ENCODE results near the gene CYP4V2.

GRCh38 chr4:186146458-186146857 is 44.9 kb upstream of the CYP4V2 start:
- TF ChIP-seq TAF1 (IDR thresholded peaks at IDR 0.05; ENCODE audit: low read depth), result no peak
- TF ChIP-seq RAD21 (conservative IDR thresholded peaks at IDR 0.05), result no peak
- TF ChIP-seq REST (IDR thresholded peaks at IDR 0.05; ENCODE audit: borderline replicate concordance), result no peak
- no peak for TF ChIP-seq CTCF (IDR thresholded peaks at IDR 0.05; ENCODE audit: poor library complexity, severe bottlenecking)
- TF ChIP-seq MXI1 (conservative IDR thresholded peaks at IDR 0.05; ENCODE audit: poor library complexity, severe bottlenecking), result no peak
- TF ChIP-seq POLR2AphosphoS5 (IDR thresholded peaks at IDR 0.05), result no peak
- TF ChIP-seq EZH2 (IDR thresholded peaks at IDR 0.05; ENCODE audit: borderline replicate concordance, insufficient read depth, low read length, poor library complexity, severe bottlenecking), result no peak
